T-helper 2 cell (primary cell): ENCODE results near the gene PID1.

Experiments
- DNase-seq, 5 experiments: peaks; one replicate each; pipeline versions ENCODE4 v3.0.0 to v3.0.0-alpha.2; 2012 to 2022

Gene PID1

GRCh38 chr2:229064749-229065148, 206.3 kb downstream of the PID1 start:
- no peak for DNase-seq

- no peak for DNase-seq
Measured at GRCh38 chr2:229060147-229060546, 210.9 kb downstream of the PID1 start.

DNA sequence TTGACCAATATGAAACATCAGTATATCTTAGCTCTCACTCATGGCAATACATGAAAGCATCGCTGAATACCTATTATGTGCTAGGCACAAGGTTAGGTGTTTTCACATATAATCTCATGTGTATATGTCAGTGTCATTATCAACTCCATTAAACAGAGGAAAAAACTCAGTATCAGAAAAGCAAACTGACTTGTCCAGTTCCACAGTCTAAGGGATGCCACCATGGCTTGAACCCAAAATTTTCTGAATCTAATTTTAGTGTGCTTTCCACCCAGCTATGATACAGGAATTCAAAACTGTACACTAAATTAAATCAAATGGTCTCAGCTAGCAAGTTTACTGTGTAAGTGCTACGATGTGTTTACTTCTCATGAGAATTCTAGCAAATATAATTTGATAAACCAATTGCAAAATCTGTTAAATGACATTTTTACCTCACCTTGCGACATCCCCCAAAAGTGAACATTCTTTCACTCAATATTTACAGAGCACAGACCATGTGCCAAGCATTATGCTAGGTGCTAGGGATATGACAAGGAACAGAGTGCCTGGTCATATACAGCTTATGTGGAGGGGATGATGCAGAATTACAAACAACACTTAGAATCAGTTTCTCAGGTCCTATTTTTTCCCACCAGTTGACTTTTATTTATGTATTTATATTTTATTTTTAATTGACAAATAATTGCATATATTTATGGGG, 211.6 kb downstream of the PID1 start:
- DNase-seq = no peak

GRCh38 chr2:229057976-229058553, 213.0 kb downstream of the PID1 start:
- DNase-seq = no peak

- DNase-seq = no peak
Measured at GRCh38 chr2:229054311-229054710, 216.8 kb downstream of the PID1 start.

GRCh38 chr2:229051798-229052197, 219.3 kb downstream of the PID1 start:
- no peak for DNase-seq

DNA sequence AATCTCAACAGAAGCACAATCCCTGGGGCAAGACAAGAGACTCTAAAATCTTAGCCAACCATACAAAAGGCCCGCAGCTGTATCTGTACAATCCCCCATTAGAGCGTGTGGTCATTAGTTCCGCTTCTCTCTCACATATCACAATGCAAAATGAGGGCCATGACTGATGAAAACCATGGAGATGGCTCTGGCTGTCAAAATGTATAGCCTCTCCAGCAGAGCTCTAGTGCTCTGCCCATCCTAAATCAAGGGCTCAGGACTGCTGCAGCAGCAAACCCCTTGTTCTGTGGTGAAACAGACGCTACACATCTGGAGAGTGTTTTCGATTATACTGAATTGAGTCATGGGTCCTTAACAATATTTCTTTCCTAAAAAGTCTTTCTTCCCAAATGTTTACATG, 221.0 kb downstream of the PID1 start:
- DNase-seq = no peak

DNA sequence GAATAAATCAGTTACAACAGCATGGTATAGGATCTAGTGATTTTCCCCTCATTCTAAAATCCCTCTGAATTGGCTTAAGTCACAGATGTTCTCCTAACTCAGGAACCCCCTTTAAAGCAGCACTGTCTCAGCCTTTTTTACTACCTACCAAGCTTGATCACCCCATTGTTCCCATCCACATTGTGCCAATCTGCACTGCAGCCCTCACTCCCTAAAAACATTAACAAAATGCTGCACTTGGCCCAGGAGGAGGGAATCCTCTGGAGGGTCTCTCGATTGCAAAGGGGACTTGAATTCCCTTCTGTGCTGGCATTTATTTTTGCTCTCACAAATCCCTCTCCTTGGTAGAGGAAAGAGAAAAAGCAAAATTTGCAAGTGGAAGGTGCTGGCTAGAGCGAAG, 223.0 kb downstream of the PID1 start:
- DNase-seq = no peak

DNA sequence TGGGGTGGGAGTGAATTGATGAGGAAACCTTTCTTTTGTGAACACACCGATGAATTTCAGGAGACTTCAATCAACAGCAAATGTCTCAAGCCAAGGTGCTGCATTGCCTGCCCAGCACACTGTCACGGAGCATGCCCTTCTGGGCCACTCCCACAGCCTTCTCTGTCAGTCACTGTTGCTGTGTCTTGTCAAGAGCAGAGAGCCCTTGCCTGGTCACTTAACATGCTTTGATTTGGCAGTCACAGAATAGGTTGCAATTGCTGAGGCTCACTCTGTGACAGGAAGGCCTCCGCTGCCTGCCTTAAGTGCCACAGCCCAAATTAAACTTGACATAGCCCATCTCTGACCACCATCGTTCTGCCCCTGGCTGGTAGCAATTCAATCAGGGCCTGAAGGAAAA, 225.4 kb downstream of the PID1 start:
- DNase-seq = no peak

DNA sequence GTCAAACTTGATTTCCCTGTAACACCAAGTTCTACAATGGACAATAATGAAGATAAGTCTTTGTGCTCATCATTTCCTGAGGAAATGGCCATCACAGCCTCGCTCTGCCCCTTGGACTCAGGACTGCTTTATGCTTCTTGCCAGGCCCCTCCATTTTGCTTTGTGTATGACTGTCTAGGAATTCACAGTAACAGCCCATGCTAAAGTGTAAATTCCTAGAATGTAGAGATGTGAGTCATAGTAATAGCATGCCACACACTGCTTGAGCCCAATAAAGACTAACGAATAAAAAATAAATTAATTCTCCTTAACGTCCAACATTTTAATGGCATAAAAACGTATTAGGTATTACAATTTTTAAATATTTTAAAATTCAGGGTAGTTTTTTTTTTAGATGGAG, 226.5 kb downstream of the PID1 start:
- DNase-seq = no peak

GRCh38 chr2:229043681-229044080, 227.4 kb downstream of the PID1 start:
- DNase-seq = no peak

GRCh38 chr2:229042349-229042748, 228.7 kb downstream of the PID1 start:
- DNase-seq = no peak

GRCh38 chr2:229041691-229042090, 229.4 kb downstream of the PID1 start:
- no peak for DNase-seq

DNA sequence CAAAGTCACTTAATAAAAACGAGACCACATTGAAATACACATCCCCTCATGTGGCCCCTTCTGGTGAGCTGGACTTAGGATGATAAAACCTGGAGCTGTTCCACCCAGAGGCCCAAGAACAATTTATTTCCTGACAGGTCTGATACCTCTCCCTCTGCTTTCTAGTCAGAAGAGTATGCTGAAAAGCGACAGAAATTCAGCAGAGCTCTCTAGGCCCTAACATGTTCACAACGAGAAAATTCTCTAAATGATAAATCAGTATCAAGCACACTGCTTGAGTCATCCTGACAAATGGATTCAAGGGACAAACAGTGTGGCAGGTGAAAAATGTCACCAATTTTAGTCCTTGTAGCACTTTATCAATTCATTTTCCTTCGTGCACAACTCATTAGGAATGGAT, 233.5 kb downstream of the PID1 start:
- DNase-seq = no peak

GRCh38 chr2:229033816-229034215, 237.3 kb downstream of the PID1 start:
- DNase-seq = no peak

DNA sequence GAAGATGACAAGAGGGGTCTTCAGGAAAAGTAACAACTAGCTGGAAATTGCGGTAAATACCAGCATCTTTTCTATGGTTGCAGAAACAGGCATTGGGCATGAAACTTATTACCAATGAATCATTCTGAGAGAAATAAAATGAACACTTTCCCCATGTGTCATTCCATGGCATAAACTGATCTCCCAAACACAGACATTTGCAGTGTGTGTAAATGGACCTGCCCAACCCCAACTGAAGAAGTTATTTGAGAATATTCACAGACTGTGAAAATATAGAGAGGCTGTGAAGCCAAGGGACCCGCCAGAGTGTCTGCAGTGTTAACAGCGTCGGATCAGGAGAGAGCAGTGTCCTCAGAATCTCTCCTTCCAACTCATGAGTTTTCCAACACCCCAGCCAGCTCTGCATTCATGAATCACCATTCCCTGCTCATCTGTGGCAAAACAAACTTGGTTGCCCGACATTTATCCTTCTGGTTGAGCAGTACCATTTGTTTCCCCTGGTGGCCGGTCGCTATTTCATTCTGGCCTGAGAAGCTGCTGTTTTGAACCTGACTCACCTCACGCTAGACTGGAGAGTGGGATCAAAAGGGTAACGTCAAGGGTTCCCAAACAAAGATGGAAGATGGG, 238.4 kb downstream of the PID1 start:
- DNase-seq = no peak

DNA sequence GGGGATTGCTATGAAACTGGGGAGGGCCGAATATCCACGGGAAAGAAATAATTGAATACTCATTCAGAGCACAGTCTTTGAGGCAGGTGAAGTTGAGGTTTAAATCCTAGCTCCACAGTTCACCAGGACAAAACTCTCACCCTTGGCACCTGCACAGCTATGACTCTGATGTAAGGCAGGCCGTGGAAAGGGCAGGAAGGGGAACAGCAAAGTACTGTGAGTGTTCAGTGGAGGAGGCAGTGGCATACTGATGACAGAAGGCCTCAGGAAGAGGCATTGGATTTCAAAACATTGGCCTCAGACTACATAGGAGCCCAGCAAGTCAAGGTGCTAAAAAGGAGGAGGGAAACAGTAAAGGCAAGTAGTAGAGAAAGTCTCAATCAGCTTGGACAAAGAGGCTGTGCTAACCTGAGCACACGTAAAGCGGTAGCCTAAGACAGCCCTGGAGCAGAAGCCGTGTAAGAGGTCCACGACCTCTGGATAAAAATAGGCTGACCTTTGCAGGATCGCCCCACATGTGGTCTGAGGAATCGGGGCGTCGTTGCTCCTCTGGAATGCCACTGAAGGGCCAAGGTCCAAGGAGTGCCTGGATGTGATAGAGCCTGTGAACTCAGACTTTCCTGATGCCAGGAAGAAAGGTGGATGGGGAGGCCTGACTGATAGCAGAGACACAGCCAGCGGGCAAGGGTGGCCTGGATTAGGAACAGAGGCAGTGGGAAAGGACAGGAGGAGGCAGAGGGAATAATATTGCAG, 243.6 kb downstream of the PID1 start:
- DNase-seq = no peak

GRCh38 chr2:229025653-229026052, 245.4 kb downstream of the PID1 start:
- DNase-seq = no peak

DNA sequence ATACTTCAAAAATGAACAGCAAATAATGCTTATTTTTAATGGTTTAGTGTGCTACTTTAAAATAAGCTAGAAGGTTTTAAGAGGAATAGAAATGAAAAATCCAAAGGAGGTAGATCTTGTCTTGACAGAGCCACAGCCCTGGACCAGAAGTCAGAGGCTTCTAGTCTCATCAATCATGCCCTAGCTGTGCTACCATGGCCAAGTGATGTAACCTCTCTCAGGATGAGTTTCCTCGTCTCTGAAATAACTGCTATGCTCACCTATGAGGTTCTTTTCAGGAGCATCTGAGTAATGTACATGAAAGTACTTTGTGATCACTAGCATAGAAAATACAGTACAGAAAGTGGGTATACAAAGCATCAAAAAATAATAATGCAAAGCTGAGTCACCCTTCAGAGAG, 248.4 kb downstream of the PID1 start:
- no peak for DNase-seq

GRCh38 chr2:229022071-229022470, 249.0 kb downstream of the PID1 start:
- DNase-seq = no peak

- no peak for DNase-seq
Measured at GRCh38 chr2:229009816-229010215, 261.3 kb downstream of the PID1 start.

DNA sequence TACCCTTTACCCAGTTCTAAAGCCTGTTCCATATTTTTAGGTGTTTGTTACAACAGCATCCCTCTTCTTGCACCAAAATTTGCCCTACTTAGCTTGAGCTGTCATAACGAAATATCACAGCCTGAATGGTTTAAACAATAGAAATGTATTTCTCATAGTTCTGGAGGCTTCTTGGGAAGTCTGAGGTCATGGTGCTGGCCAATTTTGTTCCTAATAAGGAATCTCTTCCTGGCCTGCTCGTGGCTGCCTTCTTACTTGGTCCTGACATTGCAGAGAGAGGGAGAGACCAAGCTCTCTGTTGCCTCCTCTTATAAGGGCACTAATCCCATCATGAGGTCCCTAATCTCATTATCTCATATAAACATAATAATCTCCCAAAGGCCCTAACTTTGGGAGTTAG, 267.8 kb downstream of the PID1 start:
- DNase-seq = no peak

GRCh38 chr2:229001196-229001595, 269.9 kb downstream of the PID1 start:
- no peak for DNase-seq

DNA sequence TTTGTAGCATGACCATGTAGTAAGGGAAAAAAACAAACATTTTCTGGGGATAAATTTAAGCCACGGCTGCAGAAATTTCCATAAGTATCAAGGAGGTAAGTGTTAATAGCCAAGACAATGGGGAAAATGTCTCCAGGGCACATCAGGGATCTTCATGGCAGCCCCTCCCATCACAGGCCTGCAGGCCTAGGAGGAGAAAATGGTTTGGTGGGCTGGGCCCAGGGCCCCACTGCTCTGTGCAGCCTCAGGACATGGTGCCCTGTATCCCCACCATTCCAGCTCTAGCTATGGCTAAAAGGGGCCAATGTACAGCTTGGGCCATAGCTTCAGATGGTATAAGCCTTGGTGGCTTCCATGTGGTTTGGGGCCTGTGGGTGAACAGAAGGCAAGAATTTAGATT, 271.8 kb downstream of the PID1 start:
- no peak for DNase-seq
